ENCODE measurements around the gene SMYD4. TPM values are rescaled to one million over a fixed set of nuclear protein-coding genes. Genes with fewer than 3 reads are reported as not detected.
A peak's percentile ranks its signal among the peaks of the same experiment; 100 is the strongest.
"Not testable (repeated sequence)": the region's sequence is repeated elsewhere in the genome, so short reads cannot be mapped to it uniquely, and the experiment has no call there.

The SMYD4 gene
- polyA plus RNA-seq, 3 donors from 2014 or later: 7.8 to 17.5 (median 8.2) TPM

- Mint-ChIP-seq H3K4me1 (no peaks in the 10 kb centered on the region), H3K27me3 (ENCODE audit: low read depth in 3 of 3) (peaks cover 0 to 2% (median 0%) of the 10 kb centered on the region in 3 donors), H3K4me3 (no peak overlapping the region), H3K9me3 (no peaks in the 10 kb centered on the region), H3K27ac (no peak overlapping the region), H3K36me3 (peaks cover 3 to 13% (median 4%) of the 10 kb centered on the region in 3 donors)
- no peak for DNase-seq
Measured at GRCh38 chr17:1861391-1862010, 31.8 kb upstream of the SMYD4 start.

GRCh38 chr17:1860978-1861377 lies 31.3 kb upstream of the SMYD4 start:
- H3K9me3 Mint-ChIP-seq: no peaks in the 10 kb centered on the region
- H3K27ac Mint-ChIP-seq: no peak overlapping the region
- peaks cover 0 to 2% (median 0%) of the 10 kb centered on the region in 3 donors for H3K27me3 Mint-ChIP-seq (ENCODE audit: low read depth in 3 of 3)
- peaks cover 3 to 13% (median 4%) of the 10 kb centered on the region in 3 donors for H3K36me3 Mint-ChIP-seq
- no peak overlapping the region for H3K4me3 Mint-ChIP-seq
- no peak for DNase-seq
- H3K4me1 Mint-ChIP-seq: no peaks in the 10 kb centered on the region

- not testable (repeated sequence) for DNase-seq
- H3K27ac Mint-ChIP-seq: peak overlapping the region in 1 of 6 donors; percentile 63
Measured at GRCh38 chr17:1856462-1856861, 26.8 kb upstream of the SMYD4 start.

GRCh38 chr17:1853698-1854097 lies 24.0 kb upstream of the SMYD4 start:
- no peaks in the 10 kb centered on the region for H3K4me1 Mint-ChIP-seq
- H3K27ac Mint-ChIP-seq: no peak overlapping the region
- H3K36me3 Mint-ChIP-seq: peaks cover 9 to 42% (median 16%) of the 10 kb centered on the region in 3 donors
- no peaks in the 10 kb centered on the region for H3K9me3 Mint-ChIP-seq
- peaks cover 0 to 2% (median 1%) of the 10 kb centered on the region in 3 donors for H3K27me3 Mint-ChIP-seq (ENCODE audit: low read depth in 3 of 3)
- no peak for DNase-seq
- H3K4me3 Mint-ChIP-seq: no peak overlapping the region

More at GRCh38 chr17:1856462-1856861, 26.8 kb upstream of the SMYD4 start:
- not testable (repeated sequence) for H3K4me3 Mint-ChIP-seq; H3K27me3 Mint-ChIP-seq (ENCODE audit: low read depth in 3 of 3); H3K9me3 Mint-ChIP-seq; H3K4me1 Mint-ChIP-seq
- H3K36me3 Mint-ChIP-seq: peaks cover 13 to 45% (median 13%) of the 10 kb centered on the region in 3 donors

GRCh38 chr17:1852327-1852726 lies 22.6 kb upstream of the SMYD4 start:
- H3K4me1 Mint-ChIP-seq: no peaks in the 10 kb centered on the region
- H3K27me3 Mint-ChIP-seq (ENCODE audit: low read depth in 3 of 3): peaks cover 0 to 2% (median 1%) of the 10 kb centered on the region in 3 donors
- H3K4me3 Mint-ChIP-seq: no peak overlapping the region
- H3K9me3 Mint-ChIP-seq: no peaks in the 10 kb centered on the region
- DNase-seq: no peak
- H3K27ac Mint-ChIP-seq: peak overlapping the region in 3 of 6 donors; percentile 2 to 56 (median 14)
- H3K36me3 Mint-ChIP-seq: peaks cover 13 to 50% (median 20%) of the 10 kb centered on the region in 3 donors

GRCh38 chr17:1847191-1847590 lies 17.5 kb upstream of the SMYD4 start:
- H3K4me1 Mint-ChIP-seq: no peaks in the 10 kb centered on the region
- H3K27me3 Mint-ChIP-seq (ENCODE audit: low read depth in 3 of 3): peaks cover 0 to 1% (median 0%) of the 10 kb centered on the region in 3 donors
- peak overlapping the region in 2 of 6 donors; percentile 31 to 37 for H3K27ac Mint-ChIP-seq
- H3K4me3 Mint-ChIP-seq: no peak overlapping the region
- H3K9me3 Mint-ChIP-seq: no peaks in the 10 kb centered on the region
- DNase-seq: no peak
- H3K36me3 Mint-ChIP-seq: peaks cover 19 to 55% (median 34%) of the 10 kb centered on the region in 3 donors

- no peaks in the 10 kb centered on the region for H3K27me3 Mint-ChIP-seq (ENCODE audit: low read depth in 3 of 3)
- H3K4me1 Mint-ChIP-seq: peaks cover 2 to 8% of the 10 kb centered on the region in 2 donors
- DNase-seq: no peak
- no peaks in the 10 kb centered on the region for H3K9me3 Mint-ChIP-seq
- peaks cover 16 to 44% (median 31%) of the 10 kb centered on the region in 3 donors for H3K36me3 Mint-ChIP-seq
- H3K27ac Mint-ChIP-seq: no peak overlapping the region
- no peak overlapping the region for H3K4me3 Mint-ChIP-seq
Measured at GRCh38 chr17:1843947-1844346, 14.2 kb upstream of the SMYD4 start.

GRCh38 chr17:1839516-1839915 lies 9.8 kb upstream of the SMYD4 start:
- Mint-ChIP-seq H3K4me3 (no peak overlapping the region), H3K9me3 (no peaks in the 10 kb centered on the region), H3K27me3 (ENCODE audit: low read depth in 3 of 3) (no peaks in the 10 kb centered on the region), H3K27ac (no peak overlapping the region), H3K36me3 (peaks cover 8 to 24% (median 16%) of the 10 kb centered on the region in 3 donors), H3K4me1 (peaks cover 8 to 18% of the 10 kb centered on the region in 2 donors)
- DNase-seq: no peak

- Mint-ChIP-seq H3K4me1 (peaks cover 32 to 52% of the 10 kb centered on the region in 2 donors), H3K36me3 (peaks cover 0 to 7% (median 4%) of the 10 kb centered on the region in 3 donors), H3K27ac (peak overlapping the region; percentile 51 to 86 (median 74)), H3K27me3 (ENCODE audit: low read depth in 3 of 3) (peaks cover 5 to 11% (median 7%) of the 10 kb centered on the region in 3 donors), H3K4me3 (no peak overlapping the region), H3K9me3 (no peaks in the 10 kb centered on the region)
- peak; percentile 29 to 37 (median 32) for DNase-seq
Measured at GRCh38 chr17:1834380-1835149, 4.9 kb upstream of the SMYD4 start.

- peak overlapping the region; percentile 91 to 98 (median 96) for H3K4me3 Mint-ChIP-seq
- H3K27me3 Mint-ChIP-seq (ENCODE audit: low read depth in 3 of 3): peaks cover 5 to 15% (median 7%) of the 10 kb centered on the region in 3 donors
- H3K36me3 Mint-ChIP-seq: peaks cover 2 to 16% (median 15%) of the 10 kb centered on the region in 3 donors
- H3K4me1 Mint-ChIP-seq: peaks cover 46 to 72% of the 10 kb centered on the region in 2 donors
- H3K9me3 Mint-ChIP-seq: no peaks in the 10 kb centered on the region
- H3K27ac Mint-ChIP-seq: peak overlapping the region; percentile 90 to 97 (median 94)
- DNase-seq: peak; percentile 40 to 52 (median 48)
Measured at GRCh38 chr17:1830288-1830687, 586 bp upstream of the SMYD4 start.

GRCh38 chr17:1829216-1829591 lies 498 bp downstream of the SMYD4 start:
- peaks cover 47 to 70% of the 10 kb centered on the region in 2 donors for H3K4me1 Mint-ChIP-seq
- H3K27ac Mint-ChIP-seq: peak overlapping the region; percentile 66 to 93 (median 86)

GRCh38 chr17:1820528-1821252 lies 9.0 kb downstream of the SMYD4 start:
- H3K36me3 Mint-ChIP-seq: peaks cover 5 to 21% (median 6%) of the 10 kb centered on the region in 3 donors
- H3K27me3 Mint-ChIP-seq (ENCODE audit: low read depth in 3 of 3): peaks cover 0 to 8% (median 4%) of the 10 kb centered on the region in 3 donors
- no peaks in the 10 kb centered on the region for H3K9me3 Mint-ChIP-seq
- H3K27ac Mint-ChIP-seq: peak overlapping the region in 5 of 6 donors; percentile 55 to 98 (median 65)
- H3K4me3 Mint-ChIP-seq: no peak overlapping the region
- H3K4me1 Mint-ChIP-seq: peaks cover 23 to 34% of the 10 kb centered on the region in 2 donors
- no peak for DNase-seq

More at GRCh38 chr17:1829216-1829591, 498 bp downstream of the SMYD4 start:
- H3K36me3 Mint-ChIP-seq: peaks cover 2 to 20% (median 18%) of the 10 kb centered on the region in 3 donors
- H3K4me3 Mint-ChIP-seq: peak overlapping the region; percentile 89 to 98 (median 96)
- no peak for DNase-seq
- peaks cover 5 to 17% (median 7%) of the 10 kb centered on the region in 3 donors for H3K27me3 Mint-ChIP-seq (ENCODE audit: low read depth in 3 of 3)
- no peaks in the 10 kb centered on the region for H3K9me3 Mint-ChIP-seq

GRCh38 chr17:1813088-1813487 lies 16.6 kb downstream of the SMYD4 start:
- DNase-seq: no peak
- Mint-ChIP-seq H3K27ac (no peak overlapping the region), H3K27me3 (ENCODE audit: low read depth in 3 of 3) (no peaks in the 10 kb centered on the region), H3K36me3 (peaks cover 4 to 22% (median 7%) of the 10 kb centered on the region in 3 donors), H3K4me1 (peaks cover 0 to 1% of the 10 kb centered on the region in 2 donors), H3K4me3 (no peak overlapping the region), H3K9me3 (no peaks in the 10 kb centered on the region)

Data from immature natural killer cell (primary cell).